HL-60 (cell line): ENCODE measurements around the gene CORO1C.

Experiments used
- DNase-seq, 2 experiments: peaks; one replicate each; pipeline ENCODE4 v3.0.0-alpha.2; 2010 to 2020; ENCODE audit warnings: low read depth in 1 of 2, low spot score in 1 of 2
- H3K27ac ChIP-seq: fragments of 250-450 bp; sonication (Bioruptor Pico); replicated peaks from 2 replicates; pipeline ENCODE4 v1.5.1; 2020; ENCODE audit warnings: mild to moderate bottlenecking, moderate library complexity
- H3K27me3 ChIP-seq: fragments of 250-450 bp; sonication (Bioruptor Pico); 2 replicates; pipeline ENCODE4 v1.5.1; 2021; ENCODE audit warnings: mild to moderate bottlenecking, moderate library complexity; ENCODE audit not compliant: insufficient read depth, poor library complexity, severe bottlenecking
- H3K4me3 ChIP-seq: replicated peaks from 2 replicates; pipeline ENCODE4 v1.5.1; 2011; ENCODE audit warnings: mild to moderate bottlenecking, control low read depth, low read length; ENCODE audit not compliant: insufficient read depth
- CTCF ChIP-seq: IDR thresholded peaks from one replicate; pipeline ENCODE4 v1.5.1; 2011; ENCODE audit warnings: low read length, control low read depth, inconsistent platforms; ENCODE audit not compliant: insufficient read depth
- GABPA ChIP-seq: IDR thresholded peaks from 2 replicates; pipeline ENCODE4 v1.6.1; 2012; ENCODE audit warnings: low read depth
- POLR2AphosphoS5 ChIP-seq: IDR thresholded peaks from 2 replicates; pipeline ENCODE4 v1.6.1; 2012; ENCODE audit warnings: low read depth
- REST ChIP-seq: IDR thresholded peaks from 2 replicates; pipeline ENCODE4 v1.6.1; 2012; ENCODE audit warnings: low read depth; ENCODE audit not compliant: insufficient replicate concordance
- SPI1 ChIP-seq: IDR thresholded peaks from 2 replicates; pipeline ENCODE4 v1.6.1; 2012; ENCODE audit warnings: low read depth, mild to moderate bottlenecking, borderline replicate concordance

The CORO1C gene

GRCh38 chr12:108717243-108717642, 14.1 kb downstream of the CORO1C start:
- H3K27ac ChIP-seq = no peak overlapping the region
- no peak overlapping the region for H3K4me3 ChIP-seq
- DNase-seq = no peak
- TF ChIP-seq CTCF (no peak), REST (no peak), SPI1 (no peak), POLR2AphosphoS5 (no peak)
- H3K27me3 ChIP-seq = no peaks in the 10 kb centered on the region

- TF ChIP-seq SPI1 (no peak), GABPA (no peak), POLR2AphosphoS5 (no peak), CTCF (no peak), REST (no peak)
- no peak overlapping the region for H3K27ac ChIP-seq
- H3K27me3 ChIP-seq = no peaks in the 10 kb centered on the region
- no peak for DNase-seq
- no peak overlapping the region for H3K4me3 ChIP-seq
These were observed 16.5 kb downstream of the CORO1C start for GRCh38 chr12:108714866-108715265.

GRCh38 chr12:108713471-108713870, 17.8 kb downstream of the CORO1C start:
- H3K4me3 ChIP-seq = no peak overlapping the region
- DNase-seq = no peak
- TF ChIP-seq GABPA = no peak
- TF ChIP-seq POLR2AphosphoS5 = no peak
- TF ChIP-seq SPI1 = no peak
- no peak overlapping the region for H3K27ac ChIP-seq
- no peaks in the 10 kb centered on the region for H3K27me3 ChIP-seq

- Histone ChIP-seq H3K4me3 (no peak overlapping the region), H3K27me3 (no peaks in the 10 kb centered on the region), H3K27ac (no peak overlapping the region)
- no peak for DNase-seq
- TF ChIP-seq SPI1 (no peak), REST (no peak), POLR2AphosphoS5 (no peak), CTCF (no peak), GABPA (no peak)
These were observed 18.5 kb downstream of the CORO1C start for GRCh38 chr12:108712925-108713203.
